AG08395 (cell line): Measurements from ENCODE around the gene RAB13.

ENCODE experiments used
- DNase-seq: peaks from one replicate; pipeline ENCODE4 v3.0.0; 2012; ENCODE audit warnings: mixed read lengths, low spot score

RAB13 gene

GRCh38 chr1:153954826-153955225 lies 31.3 kb downstream of the RAB13 start:
- no peak for DNase-seq

GRCh38 chr1:153953859-153954365 lies 32.2 kb downstream of the RAB13 start:
- DNase-seq = no peak

DNA sequence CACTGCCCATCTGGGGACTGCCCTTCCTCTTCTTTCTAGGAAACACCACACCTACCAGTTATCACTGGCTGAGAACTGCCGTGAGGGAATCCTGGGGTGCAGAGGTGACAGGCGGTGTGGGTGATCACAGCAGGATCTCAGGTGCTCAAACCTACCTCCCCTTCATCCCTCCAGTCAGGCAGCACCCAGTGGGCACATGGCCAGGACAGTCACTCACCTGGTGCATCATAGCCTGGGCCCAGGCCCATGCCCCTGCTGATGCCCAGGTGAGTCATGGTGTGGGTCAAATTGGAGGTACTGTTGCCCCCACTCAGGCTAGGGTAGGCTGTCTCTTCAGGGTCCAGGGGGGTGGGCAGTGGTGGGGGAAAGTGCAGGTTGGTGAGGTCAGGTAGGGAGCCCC lies 34.3 kb downstream of the RAB13 start:
- DNase-seq = no peak

DNA sequence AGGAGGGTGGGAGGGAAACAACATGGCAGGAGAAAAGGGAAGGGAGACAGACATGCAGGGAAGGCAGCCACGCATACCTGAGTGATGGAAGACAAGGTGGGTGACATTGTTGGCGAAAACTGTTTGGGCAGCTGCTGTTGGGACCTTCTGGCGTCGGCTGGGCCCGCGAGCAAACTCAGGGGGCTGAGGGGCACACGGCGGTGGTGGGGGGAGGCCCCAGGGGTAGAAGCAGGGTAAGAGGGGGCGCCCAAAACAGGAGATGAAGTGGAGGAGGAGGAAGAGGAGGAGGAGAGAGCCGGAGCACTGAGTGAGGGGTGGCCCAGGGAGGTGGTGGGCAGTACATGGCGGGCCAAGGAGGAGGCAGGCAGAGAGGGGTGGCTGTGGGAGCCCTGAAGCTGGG lies 35.0 kb downstream of the RAB13 start:
- DNase-seq = no peak

- peak; percentile 97 for DNase-seq
Observed at GRCh38 chr1:153946622-153947241, 39.4 kb downstream of the RAB13 start, which contains the start of gene DENND4B. TSS of gene DENND4B (minus strand) at chr1:153946718. CDS start at chr1:153944374, 2,344 bp downstream.

GRCh38 chr1:153945795-153946621 lies 40.1 kb downstream of the RAB13 start:
- DNase-seq = peak; percentile 77

DNA sequence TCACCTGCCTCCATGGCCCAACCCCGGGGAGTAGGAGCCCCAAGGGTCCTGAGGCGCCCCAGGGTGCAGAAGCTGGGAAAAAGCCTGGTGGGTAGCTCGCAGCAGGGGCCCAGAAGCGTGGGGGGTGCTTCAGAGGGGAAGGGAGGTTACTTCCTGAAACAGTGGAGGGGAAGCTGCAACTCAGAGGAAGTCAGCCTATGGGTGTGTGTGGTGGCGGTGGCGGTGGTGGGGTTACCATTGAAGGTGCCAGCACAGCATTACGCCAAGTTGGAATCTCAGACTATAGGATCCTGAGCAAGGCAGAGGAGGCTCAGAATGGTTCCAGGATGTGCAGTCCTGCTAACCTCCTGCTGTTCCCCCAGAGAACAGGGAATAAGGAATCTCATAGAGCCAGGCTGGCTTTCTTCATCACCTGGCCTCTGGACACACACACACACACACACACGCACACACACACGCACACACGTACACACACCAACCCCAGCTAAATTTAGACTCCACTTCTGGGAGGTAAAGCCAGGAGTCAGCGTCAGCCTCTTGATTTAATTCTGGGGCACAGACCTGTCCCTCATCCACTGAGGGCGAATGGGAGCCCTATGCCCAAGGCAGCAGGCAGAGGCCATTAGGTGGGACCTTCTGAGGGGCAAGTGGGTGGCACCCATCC lies 40.9 kb downstream of the RAB13 start:
- no peak for DNase-seq

DNA sequence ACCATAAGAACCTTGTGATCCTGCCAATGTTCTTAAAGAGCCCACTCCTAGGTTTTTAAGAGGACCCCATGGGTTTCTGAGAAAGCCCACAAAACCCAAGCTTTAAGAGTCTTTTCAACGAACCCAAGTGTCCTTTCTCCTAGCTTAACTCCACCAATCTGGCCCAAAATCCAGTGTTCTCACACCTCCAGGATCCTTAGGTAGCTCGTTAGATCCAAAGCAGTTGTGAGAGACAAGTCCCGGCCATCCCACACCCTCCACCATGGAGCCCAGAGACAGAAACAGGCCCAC lies 41.4 kb downstream of the RAB13 start:
- DNase-seq = no peak

GRCh38 chr1:153944005-153944826 lies 41.9 kb downstream of the RAB13 start:
- DNase-seq = no peak

- no peak for DNase-seq
Observed at GRCh38 chr1:153942766-153943549, 43.2 kb downstream of the RAB13 start.

- no peak for DNase-seq
Observed at GRCh38 chr1:153941826-153942725, 44.1 kb downstream of the RAB13 start.

DNA sequence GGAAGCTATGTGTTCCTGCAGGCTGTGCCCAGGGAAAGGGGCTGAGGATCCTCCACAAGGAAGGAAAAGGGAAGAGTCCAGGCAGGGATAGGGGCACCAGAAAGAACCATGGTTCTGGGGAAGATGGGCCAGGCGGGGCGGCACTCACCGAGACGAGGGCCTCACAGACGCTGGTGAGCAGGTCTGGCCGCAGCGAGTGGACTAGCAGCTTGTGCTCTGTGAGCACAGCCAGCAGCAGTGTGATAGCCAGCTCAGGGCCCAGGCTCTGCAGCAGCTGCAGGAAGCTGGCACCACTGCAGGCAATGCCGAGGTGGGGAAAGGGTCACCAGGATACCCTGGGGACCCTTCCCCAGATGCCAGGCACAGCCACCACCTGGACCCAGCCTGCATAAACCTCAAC lies 45.4 kb downstream of the RAB13 start:
- DNase-seq = no peak

- no peak for DNase-seq
Observed at GRCh38 chr1:153939476-153939875, 46.7 kb downstream of the RAB13 start.

DNA sequence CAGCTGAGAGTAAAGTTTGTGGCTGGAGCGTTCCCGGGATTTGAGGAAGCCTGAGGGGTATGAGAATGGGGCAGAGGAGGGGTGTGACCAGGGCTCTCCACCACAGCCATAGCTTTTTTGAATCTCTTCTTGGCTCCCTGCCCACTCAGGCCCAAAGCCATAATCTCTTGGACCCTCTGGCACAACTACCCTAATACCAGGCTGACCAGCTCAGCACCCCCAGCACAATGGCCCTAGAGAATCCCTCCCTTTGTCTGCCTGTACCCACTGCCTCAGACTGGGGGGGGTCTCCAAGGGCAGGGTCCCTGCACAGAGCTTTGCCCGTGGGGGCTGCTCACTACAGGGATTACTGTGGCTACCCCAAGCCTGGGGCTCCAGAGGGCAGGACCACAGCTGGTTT lies 47.1 kb downstream of the RAB13 start:
- DNase-seq = no peak

GRCh38 chr1:153937331-153937730 lies 48.8 kb downstream of the RAB13 start:
- no peak for DNase-seq

GRCh38 chr1:153936011-153936802 lies 49.9 kb downstream of the RAB13 start:
- DNase-seq = no peak

- DNase-seq = no peak
Observed at GRCh38 chr1:153934746-153935145, 51.4 kb downstream of the RAB13 start.

GRCh38 chr1:153933955-153934354 lies 52.2 kb downstream of the RAB13 start:
- DNase-seq = no peak

DNA sequence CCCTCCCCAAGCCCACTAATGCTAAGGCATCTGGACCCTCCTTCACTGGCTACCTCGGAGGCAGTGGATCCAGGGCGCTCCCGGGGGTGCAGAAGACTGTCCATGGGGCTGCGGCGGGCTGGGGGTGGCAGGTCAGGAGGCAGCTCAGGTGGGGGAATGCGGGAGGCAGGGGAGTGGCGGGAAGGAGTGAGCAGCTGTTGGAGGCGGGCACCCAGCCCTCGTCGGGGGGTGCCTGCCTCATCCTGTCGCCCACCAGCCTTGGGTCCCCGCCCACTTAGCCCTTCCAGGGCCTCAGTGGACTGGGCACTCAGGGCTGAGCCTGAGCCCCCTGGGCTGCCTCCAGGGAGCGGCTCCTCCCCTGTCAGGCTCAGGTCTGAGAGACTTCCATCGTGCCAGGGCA lies 52.7 kb downstream of the RAB13 start:
- no peak for DNase-seq
